GM18870 (cell line): ENCODE data around the gene PLPPR1.
"Not testable (repeated sequence)": the region's sequence is repeated elsewhere in the genome, so short reads cannot be mapped to it uniquely, and the experiment has no call there.

ENCODE experiments used
- ATAC-seq: cut with Tn5 transposase; IDR thresholded peaks from one replicate; pipeline ENCODE4 v1.9.1; 2021; ENCODE audit warnings: moderate library complexity; ENCODE audit not compliant: unreplicated experiment

PLPPR1 gene

GRCh38 chr9:101119206-101119819, 90.8 kb downstream of the PLPPR1 start:
- peak; percentile 49 for ATAC-seq

GRCh38 chr9:101121836-101122399, 93.4 kb downstream of the PLPPR1 start:
- ATAC-seq = no peak

DNA sequence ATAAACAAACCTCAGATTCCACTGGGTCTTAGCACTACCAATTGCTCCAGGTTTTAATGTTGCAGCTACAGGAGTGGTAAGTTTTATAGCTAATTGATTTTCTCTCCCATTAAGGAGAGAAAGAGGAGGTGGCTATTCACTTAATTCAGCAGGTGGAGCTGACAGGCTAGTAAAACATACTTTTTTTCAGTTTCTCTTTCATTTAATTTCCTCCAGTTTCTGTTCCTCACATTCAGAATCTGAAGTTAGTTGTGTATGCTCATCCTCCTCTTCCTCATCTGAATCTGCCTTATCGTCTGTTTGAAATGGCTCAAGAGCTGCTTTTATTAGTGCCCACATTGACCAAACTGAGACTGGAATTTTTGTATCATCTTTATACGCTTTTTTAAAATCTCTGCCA, 98.0 kb downstream of the PLPPR1 start:
- peak; percentile 92 for ATAC-seq

DNA sequence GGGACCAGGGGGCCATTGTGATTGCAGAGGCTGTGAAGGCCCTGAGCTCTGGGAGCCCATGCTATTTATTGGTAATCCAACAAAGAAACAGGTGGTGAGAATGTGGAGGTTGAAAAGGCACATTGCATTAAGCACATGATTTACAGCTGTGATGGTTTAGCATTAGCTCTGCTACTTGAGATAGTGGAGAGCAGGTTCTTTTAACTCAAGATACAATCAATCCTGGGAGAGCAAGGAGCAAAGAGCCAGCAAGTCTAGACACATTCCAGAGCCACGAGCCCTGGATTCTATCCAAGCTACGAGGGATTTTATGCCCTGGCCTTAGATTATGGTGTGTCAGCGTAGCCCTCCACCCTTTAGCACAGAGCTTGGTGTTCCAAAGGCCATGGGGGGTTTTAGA, 98.8 kb downstream of the PLPPR1 start:
- ATAC-seq = not testable (repeated sequence)

DNA sequence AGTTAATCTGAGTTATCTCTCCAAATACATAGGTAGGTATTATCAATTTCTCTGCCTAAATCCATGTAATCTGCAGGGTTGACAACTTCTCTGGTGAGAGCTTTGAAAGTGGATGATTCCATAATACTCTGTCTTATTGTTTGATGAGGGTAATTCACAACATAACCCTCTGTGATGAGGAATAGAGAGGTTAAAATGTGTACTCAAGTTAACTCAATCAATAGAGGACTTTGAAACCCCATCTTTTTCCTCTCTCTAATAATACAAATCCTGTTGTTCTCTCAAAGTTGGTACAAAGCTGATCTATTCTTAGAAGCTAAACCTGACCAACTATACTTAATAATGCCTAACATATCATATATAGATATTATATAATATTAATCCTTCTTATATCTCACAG, 100.1 kb downstream of the PLPPR1 start:
- ATAC-seq = no peak

- no peak for ATAC-seq
Measured at GRCh38 chr9:101130054-101130453, 101.5 kb downstream of the PLPPR1 start.

GRCh38 chr9:101131326-101131725, 102.8 kb downstream of the PLPPR1 start:
- ATAC-seq = no peak

GRCh38 chr9:101132801-101133200, 104.3 kb downstream of the PLPPR1 start:
- ATAC-seq = no peak

DNA sequence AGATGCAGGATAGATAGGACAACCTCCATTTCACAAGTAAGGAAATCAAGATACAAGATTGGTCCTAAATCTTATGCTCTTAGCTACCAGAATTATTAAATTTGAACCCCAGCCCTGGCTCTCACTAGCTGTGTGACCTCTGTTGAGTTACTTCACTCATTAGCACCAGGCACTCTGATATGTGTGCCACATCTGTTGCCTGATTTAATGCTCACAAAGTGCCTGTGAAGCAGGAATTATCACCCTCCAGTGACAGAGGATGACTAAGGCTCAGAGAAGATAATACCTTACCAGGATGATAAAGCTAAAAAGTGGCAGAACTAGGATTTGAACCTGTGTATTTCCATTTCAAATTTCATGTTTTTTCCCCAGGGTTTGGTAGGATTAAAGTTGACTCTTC, 110.0 kb downstream of the PLPPR1 start:
- no peak for ATAC-seq

DNA sequence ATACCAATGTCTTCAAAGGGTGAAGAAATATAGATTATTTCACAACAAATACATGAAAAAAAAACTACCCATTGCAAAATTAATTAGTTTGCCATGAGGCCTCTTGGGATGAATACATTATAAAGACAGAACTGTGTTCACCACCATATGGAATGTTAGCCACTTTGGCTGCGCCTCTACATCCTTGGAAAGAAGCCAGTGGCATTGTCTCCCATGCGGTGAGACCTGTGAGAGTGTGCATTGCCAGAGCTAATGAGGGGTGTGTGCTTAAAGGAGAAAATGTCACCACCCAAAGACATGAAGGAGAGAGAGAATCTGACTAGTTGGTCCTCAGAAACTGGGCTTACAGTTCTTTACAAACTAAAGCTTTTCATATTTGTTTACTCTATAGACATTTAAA, 110.6 kb downstream of the PLPPR1 start:
- no peak for ATAC-seq

- no peak for ATAC-seq
Measured at GRCh38 chr9:101140764-101141163, 112.2 kb downstream of the PLPPR1 start.

GRCh38 chr9:101146508-101146907, 118.0 kb downstream of the PLPPR1 start:
- no peak for ATAC-seq

GRCh38 chr9:101148344-101148743, 119.8 kb downstream of the PLPPR1 start:
- no peak for ATAC-seq

- ATAC-seq = no peak
Measured at GRCh38 chr9:101158361-101158760, 129.8 kb downstream of the PLPPR1 start.

GRCh38 chr9:101162231-101162630, 133.7 kb downstream of the PLPPR1 start:
- no peak for ATAC-seq

DNA sequence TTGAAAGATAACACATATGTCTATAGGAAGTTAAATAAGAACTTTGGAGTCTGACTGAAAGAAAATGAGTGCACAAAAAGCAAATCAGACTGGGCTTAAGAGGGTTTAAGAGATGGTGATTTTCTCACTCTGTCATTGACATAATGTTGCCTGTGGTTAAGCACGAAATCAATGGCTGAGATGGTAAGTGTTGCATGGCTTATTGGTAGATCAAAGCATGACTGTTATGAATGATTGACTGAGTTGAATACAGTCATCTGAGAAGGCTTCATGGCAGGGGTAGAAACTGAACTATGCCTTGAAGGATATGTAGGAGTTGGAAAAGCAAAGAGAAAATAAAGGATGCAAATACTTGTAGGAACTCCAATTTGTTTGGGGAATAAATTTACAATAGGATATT, 136.6 kb downstream of the PLPPR1 start:
- peak; percentile 42 for ATAC-seq

GRCh38 chr9:101167490-101168134, 139.1 kb downstream of the PLPPR1 start:
- ATAC-seq = no peak

DNA sequence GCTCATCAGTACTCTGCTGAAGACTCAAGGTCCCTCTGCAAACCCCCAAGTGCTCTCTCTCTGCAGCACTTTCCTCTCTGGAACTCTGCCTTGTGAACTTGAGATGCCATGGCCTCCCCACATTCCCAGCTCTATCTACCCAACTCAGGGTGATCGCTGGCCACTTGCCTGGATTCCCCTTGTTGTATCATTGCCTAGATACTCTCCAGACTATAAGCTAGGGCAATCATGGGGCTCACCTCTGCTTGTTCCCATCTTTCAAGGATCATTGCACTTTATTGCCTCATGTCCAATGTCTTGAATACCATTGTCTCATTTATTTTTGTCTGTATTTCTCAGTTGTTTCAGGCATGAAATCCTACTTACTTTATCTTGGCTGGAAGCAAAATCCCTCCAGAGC, 144.1 kb downstream of the PLPPR1 start:
- no peak for ATAC-seq

GRCh38 chr9:101173907-101174306, 145.4 kb downstream of the PLPPR1 start:
- no peak for ATAC-seq

GRCh38 chr9:101176384-101176783, 147.9 kb downstream of the PLPPR1 start:
- no peak for ATAC-seq

DNA sequence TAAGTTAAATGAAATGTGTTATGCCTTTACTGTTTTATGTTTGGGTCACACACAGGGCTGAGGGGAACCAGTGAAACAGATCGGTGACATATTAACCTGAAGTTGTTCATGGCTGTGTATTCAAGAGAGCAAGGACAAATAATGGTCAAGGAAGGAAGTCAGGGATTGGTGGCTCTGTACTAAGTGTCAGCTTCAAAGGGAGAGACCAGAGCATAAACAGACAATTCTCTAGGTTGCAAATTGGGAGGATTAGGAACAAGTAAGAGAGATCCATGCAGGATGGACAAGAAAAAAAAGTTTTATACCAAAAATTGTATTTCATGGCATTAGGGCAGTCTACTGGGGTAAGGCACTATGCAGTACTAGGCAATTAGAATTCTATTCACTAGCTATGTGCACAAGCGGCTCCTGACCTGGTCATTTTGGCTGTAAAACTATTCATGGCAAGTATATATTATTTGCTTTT, 156.3 kb downstream of the PLPPR1 start:
- no peak for ATAC-seq

DNA sequence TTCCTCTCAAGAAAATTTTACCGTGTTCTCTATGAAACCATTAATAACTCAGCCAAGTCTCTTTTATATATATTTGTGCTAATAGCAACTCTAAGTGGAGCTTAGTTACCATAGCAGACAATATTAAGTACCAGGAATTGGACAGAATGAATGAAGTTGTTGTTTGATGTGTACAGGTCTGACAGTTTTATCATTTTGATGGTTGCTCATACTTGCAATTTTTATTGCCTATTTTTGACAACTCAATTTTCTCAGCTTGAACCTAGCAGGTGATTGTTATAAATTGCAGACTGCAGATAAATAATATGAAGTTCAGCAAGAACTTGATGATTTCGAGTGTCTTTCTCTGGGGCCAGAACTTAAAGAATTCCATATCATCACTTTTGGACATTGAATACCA, 163.2 kb downstream of the PLPPR1 start:
- no peak for ATAC-seq
